ENCODE results near the gene SPAG16. TPM values are rescaled to one million over a fixed set of nuclear protein-coding genes. Genes with fewer than 3 reads are reported as not detected.

The SPAG16 gene
- total RNA-seq, 1 experiment from 2014 or later: 17.2 TPM

DNA sequence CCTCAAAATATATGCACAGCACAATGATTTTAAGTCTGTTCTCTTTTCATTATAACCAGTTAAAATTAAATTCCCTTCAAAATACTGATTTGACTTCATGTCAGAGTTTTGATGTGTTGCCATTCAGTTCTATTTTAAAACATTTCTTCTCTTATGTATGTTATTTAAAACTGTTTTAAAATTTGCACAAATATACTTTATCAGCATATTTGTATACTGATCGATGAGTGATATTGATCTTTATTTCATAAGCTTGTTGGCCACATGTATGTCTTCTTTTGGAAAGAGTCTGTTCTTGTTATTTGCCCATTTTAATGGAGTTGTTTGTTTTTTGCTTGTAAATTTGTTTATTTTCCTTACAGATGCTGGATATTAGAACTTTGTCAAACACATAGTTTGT lies 630.2 kb downstream of the SPAG16 start:
- no TSS peak for BruUV-seq (replicated peaks)
- DNase-seq: no peak
- TF ChIP-seq EZH2phosphoT487 (IDR thresholded peaks at IDR 0.05; ENCODE audit: borderline replicate concordance, low read length): no peak
- TF ChIP-seq CTCF (conservative IDR thresholded peaks at IDR 0.05; ENCODE audit: low read depth, low read length): no peak
- no peak for TF ChIP-seq EZH2 (IDR thresholded peaks at IDR 0.05; ENCODE audit: low read length, unreplicated experiment)
- peaks cover 4% of the 10 kb centered on the region; the same call in 1 of the 2 replicates for H3K36me3 ChIP-seq (ENCODE audit: low read depth, low read length)
- no peaks in the 10 kb centered on the region for H3K4me1 ChIP-seq (ENCODE audit: insufficient read depth, low read length)
- POLR2A ChIA-PET (ENCODE audit: unreplicated experiment): no interaction called here
- ATAC-seq: no peak
- no peak overlapping the region for H3K4me2 ChIP-seq (ENCODE audit: low read length)
- no peaks in the 10 kb centered on the region for H3F3A ChIP-seq (ENCODE audit: low read length, unreplicated experiment)
- no peaks in the 10 kb centered on the region for H3K9me3 ChIP-seq (ENCODE audit: low read length)
- no peak overlapping the region for H3K9ac ChIP-seq (ENCODE audit: low read length)
- H3K27ac ChIP-seq (ENCODE audit: low read length): no peak overlapping the region
- intact Hi-C loops (cut with micrococcal nuclease): no loop called here
- H3K79me2 ChIP-seq (ENCODE audit: low read length): no peaks in the 10 kb centered on the region
- H3K9me2 ChIP-seq (replicated peaks; ENCODE audit: low read length): no peaks in the 10 kb centered on the region
- H4K20me1 ChIP-seq (ENCODE audit: low read length): no peaks in the 10 kb centered on the region
- CTCF ChIA-PET: no interaction called here
- no peak overlapping the region for H2AFZ ChIP-seq (ENCODE audit: low read length)
- H3K4me3 ChIP-seq (ENCODE audit: low read length): no peak overlapping the region
- no peaks in the 10 kb centered on the region for H3K27me3 ChIP-seq (ENCODE audit: low read length)

GRCh38 chr2:213920014-213920413 lies 635.8 kb downstream of the SPAG16 start:
- H3K27ac ChIP-seq (ENCODE audit: low read length): no peak overlapping the region
- BruUV-seq (replicated peaks): no TSS peak
- DNase-seq: no peak
- no peaks in the 10 kb centered on the region for H4K20me1 ChIP-seq (ENCODE audit: low read length)
- no peak overlapping the region for H3K9ac ChIP-seq (ENCODE audit: low read length)
- ATAC-seq: no peak
- ChIA-PET POLR2A (ENCODE audit: unreplicated experiment) (no interaction called here), CTCF (no interaction called here)
- TF ChIP-seq EZH2phosphoT487 (IDR thresholded peaks at IDR 0.05; ENCODE audit: borderline replicate concordance, low read length) (no peak), EZH2 (IDR thresholded peaks at IDR 0.05; ENCODE audit: low read length, unreplicated experiment) (no peak), CTCF (conservative IDR thresholded peaks at IDR 0.05; ENCODE audit: low read depth, low read length) (no peak)
- H2AFZ ChIP-seq (ENCODE audit: low read length): no peak overlapping the region
- H3K27me3 ChIP-seq (ENCODE audit: low read length): no peaks in the 10 kb centered on the region
- H3K9me2 ChIP-seq (replicated peaks; ENCODE audit: low read length): no peaks in the 10 kb centered on the region
- no peaks in the 10 kb centered on the region for H3K79me2 ChIP-seq (ENCODE audit: low read length)
- H3K36me3 ChIP-seq (ENCODE audit: low read depth, low read length): peaks cover 4% of the 10 kb centered on the region; the same call in 1 of the 2 replicates
- H3K4me1 ChIP-seq (ENCODE audit: insufficient read depth, low read length): no peaks in the 10 kb centered on the region
- no peaks in the 10 kb centered on the region for H3F3A ChIP-seq (ENCODE audit: low read length, unreplicated experiment)
- no peak overlapping the region for H3K4me2 ChIP-seq (ENCODE audit: low read length)
- no peak overlapping the region for H3K4me3 ChIP-seq (ENCODE audit: low read length)
- intact Hi-C loops (cut with micrococcal nuclease): no loop called here
- no peaks in the 10 kb centered on the region; the same call in 1 of the 2 replicates for H3K9me3 ChIP-seq (ENCODE audit: low read length)

DNA sequence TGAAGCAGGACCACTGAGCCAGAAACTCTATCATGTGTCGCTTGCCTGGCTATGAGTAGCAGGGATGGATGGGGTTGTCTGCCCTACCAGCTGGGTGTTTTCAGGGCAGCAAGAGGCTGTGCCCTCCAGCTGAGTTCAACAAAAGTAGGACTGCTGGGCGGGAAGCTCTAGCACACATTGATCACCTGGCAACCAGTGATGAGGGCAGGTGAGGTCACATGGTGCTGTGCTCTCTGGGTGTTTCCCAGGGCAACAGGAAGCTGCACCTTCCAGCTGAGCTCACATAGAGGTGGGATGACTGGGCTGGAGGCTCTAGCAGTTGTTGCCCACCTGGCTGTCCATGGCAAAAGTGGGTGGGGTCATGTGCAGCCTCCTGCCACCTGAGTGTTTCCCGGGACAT lies 639.3 kb downstream of the SPAG16 start:
- intact Hi-C loops (cut with micrococcal nuclease): no loop called here
- H3K4me2 ChIP-seq (ENCODE audit: low read length): no peak overlapping the region

More for the DNA sequence above, 639.3 kb downstream of the SPAG16 start:
- DNase-seq (no peak), ATAC-seq (no peak)
- CTCF ChIA-PET: no interaction called here
- no peak overlapping the region for H3K4me3 ChIP-seq (ENCODE audit: low read length)
- no peaks in the 10 kb centered on the region for H3F3A ChIP-seq (ENCODE audit: low read length, unreplicated experiment)
- no peaks in the 10 kb centered on the region; the same call in 1 of the 2 replicates for H3K9me3 ChIP-seq (ENCODE audit: low read length)
- no TSS peak for BruUV-seq (replicated peaks)
- peaks cover 4% of the 10 kb centered on the region; the same call in 1 of the 2 replicates for H3K36me3 ChIP-seq (ENCODE audit: low read depth, low read length)
- TF ChIP-seq EZH2 (IDR thresholded peaks at IDR 0.05; ENCODE audit: low read length, unreplicated experiment) (no peak), EZH2phosphoT487 (IDR thresholded peaks at IDR 0.05; ENCODE audit: borderline replicate concordance, low read length) (no peak), CTCF (conservative IDR thresholded peaks at IDR 0.05; ENCODE audit: low read depth, low read length) (no peak)
- POLR2A ChIA-PET (ENCODE audit: unreplicated experiment): no interaction called here
- H3K79me2 ChIP-seq (ENCODE audit: low read length): no peaks in the 10 kb centered on the region
- H2AFZ ChIP-seq (ENCODE audit: low read length): no peak overlapping the region
- H4K20me1 ChIP-seq (ENCODE audit: low read length): no peaks in the 10 kb centered on the region
- no peak overlapping the region for H3K9ac ChIP-seq (ENCODE audit: low read length)
- H3K9me2 ChIP-seq (replicated peaks; ENCODE audit: low read length): no peaks in the 10 kb centered on the region
- no peaks in the 10 kb centered on the region for H3K4me1 ChIP-seq (ENCODE audit: insufficient read depth, low read length)
- no peak overlapping the region for H3K27ac ChIP-seq (ENCODE audit: low read length)
- H3K27me3 ChIP-seq (ENCODE audit: low read length): no peaks in the 10 kb centered on the region
